GM19395 (cell line): ENCODE data around the gene KIF3A.

Experiments used
- ATAC-seq: cut with Tn5 transposase; IDR thresholded peaks from one replicate; pipeline ENCODE4 v1.9.1; 2021; ENCODE audit warnings: mild to moderate bottlenecking, moderate library complexity; ENCODE audit not compliant: unreplicated experiment

Gene KIF3A

GRCh38 chr5:132644177-132644576 is 93.2 kb downstream of the KIF3A start:
- ATAC-seq: no peak
